Bronchial epithelial cell (primary cell): ENCODE measurements around the gene SLC35F3. TPM values are rescaled to one million over a fixed set of nuclear protein-coding genes. Genes with fewer than 3 reads are reported as not detected.
A peak's percentile ranks its signal among the peaks of the same experiment; 100 is the strongest.

Source experiments
- DNase-seq: peaks from one replicate; pipeline ENCODE4 v3.0.0-alpha.2; 2010; ENCODE audit warnings: low read depth
- FAIRE-seq: peaks from 2 replicates; lab custom pipeline; 2011; peaks lifted over from hg19 to GRCh38; lab: Jason Lieb, UNC
- H3K27me3 ChIP-seq: 2 replicates; pipeline ENCODE4 v1.5.1; 2011; ENCODE audit warnings: low read length; ENCODE audit not compliant: control insufficient read depth, insufficient read depth
- H3K36me3 ChIP-seq: 2 replicates; pipeline ENCODE4 v1.5.1; 2011; ENCODE audit warnings: low read length; ENCODE audit not compliant: control insufficient read depth, insufficient read depth
- H3K4me3 ChIP-seq: 2 replicates; pipeline ENCODE4 v1.5.1; 2011; ENCODE audit warnings: mild to moderate bottlenecking, low read depth, low read length, control low read depth
- CTCF ChIP-seq: IDR thresholded peaks from 2 replicates; pipeline ENCODE4 v1.5.1; 2011; ENCODE audit warnings: mild to moderate bottlenecking, moderate library complexity, low read length, control low read depth, inconsistent platforms; ENCODE audit not compliant: insufficient read depth, severe bottlenecking
- total RNA-seq: library from RNA; depleted of rRNA; stranded (reverse); fragments of >200 nt; gene quantifications from 2 replicates; pipeline ENCODE4 v1.2.1, GENCODE V29; 2014

Gene SLC35F3
- total RNA-seq, 1 donor from 2014 or later: 0.79 TPM

GRCh38 chr1:234331507-234331906 lies 427.0 kb downstream of the SLC35F3 start:
- no peak for TF ChIP-seq CTCF
- Histone ChIP-seq H3K27me3 (no peaks in the 10 kb centered on the region), H3K36me3 (no peaks in the 10 kb centered on the region), H3K4me3 (no peak overlapping the region)
- peak; percentile 67 for DNase-seq
- FAIRE-seq: no peak

- DNase-seq: no peak
- no peaks in the 10 kb centered on the region for H3K36me3 ChIP-seq
- no peaks in the 10 kb centered on the region for H3K27me3 ChIP-seq
- no peak for TF ChIP-seq CTCF
- H3K4me3 ChIP-seq: no peak overlapping the region
- FAIRE-seq: no peak
Measured at GRCh38 chr1:234336359-234336758, 431.9 kb downstream of the SLC35F3 start.

GRCh38 chr1:234337233-234337632 lies 432.8 kb downstream of the SLC35F3 start:
- FAIRE-seq: peak; percentile 36
- H3K27me3 ChIP-seq: no peaks in the 10 kb centered on the region
- DNase-seq: no peak
- H3K4me3 ChIP-seq: no peak overlapping the region
- H3K36me3 ChIP-seq: no peaks in the 10 kb centered on the region
- no peak for TF ChIP-seq CTCF

GRCh38 chr1:234340528-234340927 lies 436.1 kb downstream of the SLC35F3 start:
- no peak for DNase-seq
- Histone ChIP-seq H3K27me3 (no peaks in the 10 kb centered on the region), H3K36me3 (no peaks in the 10 kb centered on the region), H3K4me3 (no peak overlapping the region)
- FAIRE-seq: no peak
- TF ChIP-seq CTCF: no peak

GRCh38 chr1:234342774-234343173 lies 438.3 kb downstream of the SLC35F3 start:
- FAIRE-seq: no peak
- H3K4me3 ChIP-seq: no peak overlapping the region
- DNase-seq: no peak
- no peak for TF ChIP-seq CTCF
- no peaks in the 10 kb centered on the region for H3K36me3 ChIP-seq
- no peaks in the 10 kb centered on the region for H3K27me3 ChIP-seq

GRCh38 chr1:234345237-234345636 lies 440.8 kb downstream of the SLC35F3 start:
- H3K27me3 ChIP-seq: no peaks in the 10 kb centered on the region
- no peaks in the 10 kb centered on the region for H3K36me3 ChIP-seq
- FAIRE-seq (no peak), DNase-seq (no peak)
- no peak for TF ChIP-seq CTCF
- no peak overlapping the region for H3K4me3 ChIP-seq
